Prostate gland (tissue), 2 donors: ENCODE data around the gene ADCY6.
"Not testable (repeated sequence)": the region's sequence is repeated elsewhere in the genome, so short reads cannot be mapped to it uniquely, and the experiment has no call there.

ENCODE experiments used
- CTCF ChIP-seq, 4 experiments: fragments of 200-600 bp in 2 of 4; fragments of 450-650 bp in 2 of 4; sonication (generic) in 2 of 4; IDR thresholded peaks; 1 replicate in 3 of 4; 2 replicates in 1 of 4; pipeline ENCODE4 v1.5.1; 2016 to 2019; ENCODE audit warnings: antibody characterized with exemption in 4 of 4, mild to moderate bottlenecking in 2 of 4, moderate library complexity in 2 of 4
- POLR2A ChIP-seq: fragments of 450-650 bp; IDR thresholded peaks from one replicate; pipeline ENCODE4 v1.6.1; 2016; ENCODE audit warnings: antibody characterized with exemption, mild to moderate bottlenecking
- POLR2AphosphoS5 ChIP-seq: sonication (generic); formaldehyde crosslinking; IDR thresholded peaks from one replicate; pipeline ENCODE4 v1.6.1; 2017; ENCODE audit warnings: antibody characterized with exemption

- TF ChIP-seq CTCF (IDR thresholded peaks at IDR 0.05); POLR2A; POLR2AphosphoS5: not testable (repeated sequence)
Observed at GRCh38 chr12:48720171-48720570, 68.7 kb downstream of the ADCY6 start.
